GM21737 (cell line): ENCODE data around the gene GAS7.
A peak's percentile ranks its signal among the peaks of the same experiment; 100 is the strongest.
"Not testable (repeated sequence)": the region's sequence is repeated elsewhere in the genome, so short reads cannot be mapped to it uniquely, and the experiment has no call there.

ENCODE experiments used
- ATAC-seq: cut with Tn5 transposase; IDR thresholded peaks from one replicate; pipeline ENCODE4 v1.9.1; 2021; ENCODE audit warnings: mild to moderate bottlenecking, moderate library complexity; ENCODE audit not compliant: unreplicated experiment

GAS7 gene

GRCh38 chr17:10077561-10078299, 120.7 kb downstream of the GAS7 start:
- ATAC-seq, result no peak

GRCh38 chr17:10075919-10076318, 122.5 kb downstream of the GAS7 start:
- no peak for ATAC-seq

- ATAC-seq, result no peak
Observed at GRCh38 chr17:10073941-10074340, 124.5 kb downstream of the GAS7 start.

DNA sequence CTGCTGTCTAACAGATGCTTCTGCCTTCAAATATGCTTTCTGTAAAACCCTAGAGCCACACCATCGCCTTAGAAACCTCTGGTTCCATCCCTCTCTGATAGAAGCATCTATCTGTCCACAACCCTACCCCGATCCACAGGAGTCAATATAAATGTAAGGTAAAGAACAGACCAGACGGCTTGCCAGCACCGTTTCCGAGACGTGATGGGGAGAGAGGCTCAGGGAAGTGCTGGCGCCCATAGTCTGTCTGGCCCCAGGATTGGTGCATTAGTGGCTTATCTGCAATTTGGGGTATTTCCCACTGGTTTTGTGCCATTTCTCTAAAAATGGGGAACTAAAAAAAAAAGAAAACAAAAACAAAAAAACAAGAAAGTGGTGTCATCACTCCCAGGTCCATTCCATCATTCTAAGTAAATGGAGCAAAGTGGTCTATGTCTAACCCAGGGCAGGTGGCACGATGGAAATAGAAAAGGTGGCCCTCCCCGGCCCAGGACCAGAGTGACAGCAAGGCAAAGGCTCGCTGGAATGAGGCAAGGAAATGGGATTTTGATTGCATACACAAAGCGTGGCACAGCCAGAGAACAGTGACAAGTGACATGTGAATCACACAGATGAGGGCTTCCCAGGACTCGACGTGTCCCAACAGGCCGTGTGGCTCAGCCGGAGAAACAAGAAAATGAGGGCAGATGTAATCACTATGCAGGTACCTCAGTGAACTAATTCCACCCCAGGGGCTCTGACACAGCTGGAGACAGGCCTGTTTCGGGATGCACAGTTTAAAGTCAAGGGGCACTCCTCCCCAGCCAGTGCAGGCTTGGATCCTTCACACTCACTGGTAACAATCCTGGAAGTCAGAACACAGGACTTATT, 125.6 kb downstream of the GAS7 start:
- ATAC-seq, result no peak

DNA sequence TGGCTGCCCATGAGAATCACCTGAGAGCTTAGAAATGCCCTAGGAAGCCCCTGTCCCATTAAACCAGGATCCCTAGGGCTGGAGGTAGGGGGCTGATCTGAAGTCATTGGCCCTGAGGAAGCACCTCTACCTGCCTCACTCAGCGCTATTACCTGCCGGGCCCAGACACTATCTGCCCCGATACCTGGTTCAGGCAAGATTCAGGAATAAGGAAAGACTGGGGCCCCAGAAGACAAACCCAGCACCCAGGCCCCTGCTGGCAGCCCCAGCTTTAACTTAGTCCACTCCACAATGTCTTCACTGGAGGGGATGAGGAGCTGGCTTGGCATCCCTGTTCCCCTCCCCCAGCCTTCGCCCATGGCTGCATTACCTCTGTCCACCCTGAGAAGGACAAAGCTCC, 126.3 kb downstream of the GAS7 start:
- ATAC-seq, result no peak

DNA sequence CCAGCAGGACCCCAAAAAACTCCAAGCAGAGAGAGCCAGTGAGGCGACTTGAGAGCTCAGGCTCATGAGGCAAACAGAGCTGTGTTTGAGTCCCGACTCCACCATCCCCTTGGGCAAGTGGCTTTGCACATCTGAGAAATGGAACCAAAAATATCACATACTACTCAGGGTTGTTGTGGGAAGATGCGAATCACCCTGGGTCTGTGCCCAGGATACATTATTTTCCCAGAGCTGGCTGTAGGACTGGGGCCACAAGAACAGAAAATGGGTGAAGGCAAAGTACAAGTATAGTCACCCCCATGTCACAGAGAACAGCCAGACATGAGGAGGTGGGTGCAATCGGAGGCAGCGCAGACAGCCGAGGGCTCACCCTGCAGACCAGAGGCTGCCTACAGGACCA, 127.3 kb downstream of the GAS7 start:
- ATAC-seq, result no peak

DNA sequence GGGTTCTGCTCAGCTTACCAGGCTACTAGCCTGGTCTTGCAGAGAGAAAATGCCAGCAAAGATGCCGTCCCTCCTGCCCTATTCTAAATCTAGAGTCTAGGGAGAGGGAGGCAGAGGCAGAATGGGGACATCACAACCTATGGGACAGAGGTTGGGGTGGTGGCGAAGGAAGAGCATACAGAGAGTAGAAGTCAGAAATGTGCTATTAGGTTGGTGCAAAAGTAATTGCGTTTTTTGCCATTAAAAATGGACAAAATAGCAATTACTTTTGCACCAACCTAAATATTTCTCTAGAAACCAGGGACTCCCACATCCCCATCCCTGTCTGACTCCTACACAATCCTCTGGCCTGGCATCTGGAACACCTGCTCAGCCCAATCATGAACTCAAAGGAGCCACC, 127.7 kb downstream of the GAS7 start:
- ATAC-seq, result no peak

DNA sequence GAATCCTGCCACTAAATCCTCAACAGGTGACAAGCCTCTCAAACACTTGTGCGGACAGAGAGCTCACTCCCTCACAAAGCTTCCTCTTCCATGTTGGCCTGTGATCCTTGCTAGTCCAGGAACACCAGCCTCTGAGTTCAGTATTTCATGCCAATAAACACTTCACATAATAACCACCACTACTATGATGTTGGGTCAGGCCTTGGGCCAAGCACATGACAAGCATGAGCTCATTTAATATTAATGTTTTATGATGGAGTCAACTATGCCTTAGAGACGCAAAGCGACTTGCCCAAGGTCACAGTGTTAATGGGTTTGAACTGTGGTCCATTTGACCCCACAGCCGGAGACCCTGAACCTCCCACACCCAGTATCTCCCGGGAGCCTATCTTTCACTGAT, 129.1 kb downstream of the GAS7 start:
- no peak for ATAC-seq

- no peak for ATAC-seq
Observed at GRCh38 chr17:10067446-10068143, 130.8 kb downstream of the GAS7 start.

- no peak for ATAC-seq
Observed at GRCh38 chr17:10064536-10064935, 133.9 kb downstream of the GAS7 start.

DNA sequence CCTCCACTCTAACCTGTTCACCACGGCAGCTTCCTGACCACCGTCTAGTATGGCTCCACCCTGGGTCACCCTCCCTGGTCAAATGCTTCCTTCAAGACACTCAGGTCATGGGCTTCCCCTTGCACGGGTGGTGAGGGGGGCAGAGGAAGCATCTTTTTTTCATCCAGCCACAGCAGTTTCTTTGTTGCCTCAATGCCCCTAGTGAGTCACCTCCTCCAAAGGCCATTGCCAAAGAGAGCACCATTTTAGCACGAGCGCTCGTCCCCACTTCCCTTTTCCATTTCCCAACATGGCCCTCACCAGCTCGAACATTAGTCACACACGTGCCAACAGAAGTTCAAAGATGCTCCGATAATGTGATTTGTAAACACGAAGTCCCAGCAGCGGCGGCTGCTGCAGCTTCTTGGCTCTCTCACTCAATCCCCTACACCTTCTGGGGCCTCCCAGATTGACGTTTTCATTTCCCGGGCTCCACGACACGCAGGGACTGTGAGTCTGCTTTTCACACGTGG, 134.6 kb downstream of the GAS7 start:
- no peak for ATAC-seq

GRCh38 chr17:10062691-10063385, 135.6 kb downstream of the GAS7 start:
- no peak for ATAC-seq

DNA sequence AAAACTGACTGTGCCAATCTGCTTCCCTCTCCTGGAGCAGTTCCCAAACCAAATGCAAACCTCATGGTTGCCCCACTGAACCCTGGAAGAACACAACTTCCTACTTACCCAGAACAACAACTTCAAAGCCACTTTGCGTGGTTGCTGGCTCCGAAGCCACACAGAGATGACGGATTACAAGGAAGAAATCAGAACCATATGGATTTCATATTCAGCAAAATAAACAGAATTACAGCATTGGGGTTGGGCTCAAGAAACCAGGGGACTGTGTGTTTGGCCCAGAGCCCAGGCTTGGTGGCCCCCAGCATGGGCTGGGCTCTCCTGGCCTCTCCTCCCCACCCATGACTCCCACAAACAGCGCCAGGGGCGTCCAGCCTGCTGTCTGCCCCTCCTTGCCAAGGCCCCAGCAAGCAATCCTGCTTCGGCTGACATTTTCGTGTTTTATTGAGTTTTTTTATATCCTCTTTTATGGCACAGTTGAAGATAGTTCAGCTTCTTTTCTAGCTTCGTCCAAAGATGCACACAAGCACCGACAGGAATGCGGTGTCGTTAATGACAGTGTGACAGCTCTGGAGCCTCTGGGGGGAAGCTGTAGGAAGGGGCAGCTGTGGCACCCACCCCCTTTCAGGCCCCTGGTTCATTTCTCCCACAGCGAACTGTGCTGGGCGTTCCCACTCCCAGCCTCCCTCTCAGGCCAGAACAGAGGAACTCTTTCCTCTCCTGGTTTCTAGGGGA, 137.1 kb downstream of the GAS7 start:
- no peak for ATAC-seq

- ATAC-seq, result no peak
Observed at GRCh38 chr17:10060526-10060925, 137.9 kb downstream of the GAS7 start.

GRCh38 chr17:10059684-10060211, 138.7 kb downstream of the GAS7 start:
- ATAC-seq, result peak; percentile 69

DNA sequence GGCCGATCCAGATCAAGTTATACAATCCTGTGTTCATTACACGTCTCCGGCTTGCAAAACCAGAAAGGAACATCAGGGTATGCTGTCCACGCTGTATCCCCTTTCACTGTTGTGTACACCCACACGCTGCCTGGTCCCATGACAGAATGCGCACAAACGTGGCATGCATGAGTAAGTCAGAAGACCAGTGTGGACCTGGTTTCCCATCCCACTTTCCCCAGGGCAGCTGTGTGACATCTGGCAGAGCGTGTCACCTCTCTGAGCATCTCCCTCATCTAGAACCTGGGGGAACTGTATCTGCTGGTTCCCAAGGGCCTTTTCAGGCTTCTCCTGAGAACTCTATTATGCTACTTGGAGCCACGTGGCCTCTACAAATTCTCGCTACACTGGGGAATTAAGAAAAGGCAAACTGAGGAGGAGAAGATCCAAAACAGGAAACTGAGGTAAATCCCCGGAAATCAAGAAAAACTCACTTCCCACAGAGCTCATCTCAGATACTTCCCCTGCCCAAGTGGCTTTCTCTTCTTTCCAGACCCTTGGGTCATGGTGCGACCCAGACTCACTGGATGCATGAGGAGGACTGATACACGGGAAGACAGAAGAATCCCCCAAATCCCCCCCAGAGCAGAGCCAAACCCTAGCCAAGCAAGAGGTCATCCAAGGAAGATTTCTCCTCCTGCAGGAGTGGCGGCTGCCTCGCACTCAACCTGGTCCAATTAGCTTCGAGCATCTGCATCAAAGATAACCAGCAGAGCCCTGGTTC, 139.3 kb downstream of the GAS7 start:
- ATAC-seq, result no peak

DNA sequence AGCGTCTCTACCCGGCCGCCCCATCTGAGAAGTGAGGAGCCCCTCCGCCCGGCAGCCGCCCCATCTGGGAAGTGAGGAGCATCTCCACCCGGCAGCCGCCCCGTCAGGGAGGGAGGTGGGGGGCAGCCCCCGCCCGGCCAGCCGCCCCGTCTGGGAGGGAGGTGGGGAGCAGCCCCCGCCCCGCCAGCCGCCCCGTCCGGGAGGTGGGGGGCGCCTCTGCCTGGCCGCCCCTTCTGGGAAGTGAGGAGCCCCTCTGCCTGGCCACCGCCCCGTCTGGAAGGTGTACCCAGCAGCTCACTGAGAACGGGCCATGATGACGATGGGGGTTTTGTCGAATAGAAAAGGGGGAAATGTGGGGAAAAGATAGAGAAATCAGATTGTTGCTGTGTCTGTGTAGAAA, 140.9 kb downstream of the GAS7 start:
- not testable (repeated sequence) for ATAC-seq

- ATAC-seq, result no peak
Observed at GRCh38 chr17:10055262-10055975, 143.0 kb downstream of the GAS7 start.
